Activated effector memory CD4-positive, alpha-beta T cell treated with anti-CD3 and anti-CD28 coated beads, Interleukin-2, amount 50 U/mL, for 16 hours (primary cell): ENCODE measurements around the gene RBM5.

Experiments used
- DNase-seq: peaks from one replicate; pipeline ENCODE4 v3.0.0-alpha.2; 2020

Gene RBM5

GRCh38 chr3:50163572-50164455 lies 75.1 kb downstream of the RBM5 start:
- no peak for DNase-seq

- no peak for DNase-seq
Observed at GRCh38 chr3:50164481-50164880, 75.8 kb downstream of the RBM5 start.

- DNase-seq = no peak
Observed at GRCh38 chr3:50164984-50165909, 76.5 kb downstream of the RBM5 start.

- no peak for DNase-seq
Observed at GRCh38 chr3:50165910-50166538, 77.3 kb downstream of the RBM5 start.

- DNase-seq = no peak
Observed at GRCh38 chr3:50166620-50167019, 77.9 kb downstream of the RBM5 start.

- no peak for DNase-seq
Observed at GRCh38 chr3:50167069-50167840, 78.5 kb downstream of the RBM5 start.

GRCh38 chr3:50167841-50168209 lies 79.1 kb downstream of the RBM5 start:
- no peak for DNase-seq

- DNase-seq = no peak
Observed at GRCh38 chr3:50168388-50168787, 79.7 kb downstream of the RBM5 start.
